HS-5 (cell line): Measurements from ENCODE around the gene POLD3.

Experiments used
- DNase-seq: peaks from one replicate; pipeline ENCODE4 v3.0.0-alpha.2; 2012; ENCODE audit warnings: low read depth

The POLD3 gene, protein sequence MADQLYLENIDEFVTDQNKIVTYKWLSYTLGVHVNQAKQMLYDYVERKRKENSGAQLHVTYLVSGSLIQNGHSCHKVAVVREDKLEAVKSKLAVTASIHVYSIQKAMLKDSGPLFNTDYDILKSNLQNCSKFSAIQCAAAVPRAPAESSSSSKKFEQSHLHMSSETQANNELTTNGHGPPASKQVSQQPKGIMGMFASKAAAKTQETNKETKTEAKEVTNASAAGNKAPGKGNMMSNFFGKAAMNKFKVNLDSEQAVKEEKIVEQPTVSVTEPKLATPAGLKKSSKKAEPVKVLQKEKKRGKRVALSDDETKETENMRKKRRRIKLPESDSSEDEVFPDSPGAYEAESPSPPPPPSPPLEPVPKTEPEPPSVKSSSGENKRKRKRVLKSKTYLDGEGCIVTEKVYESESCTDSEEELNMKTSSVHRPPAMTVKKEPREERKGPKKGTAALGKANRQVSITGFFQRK

GRCh38 chr11:74592441-74593362 is at the start of gene POLD3:
Gene POLD3 (plus strand): TSS chr11:74592582. CDS start chr11:74592659, 77 bp downstream.
- peak; percentile 53 for DNase-seq

- no peak for DNase-seq
Observed at GRCh38 chr11:74543991-74544390, 48.4 kb upstream of the POLD3 start.

- no peak for DNase-seq
Observed at GRCh38 chr11:74546752-74547151, 45.6 kb upstream of the POLD3 start.

DNA sequence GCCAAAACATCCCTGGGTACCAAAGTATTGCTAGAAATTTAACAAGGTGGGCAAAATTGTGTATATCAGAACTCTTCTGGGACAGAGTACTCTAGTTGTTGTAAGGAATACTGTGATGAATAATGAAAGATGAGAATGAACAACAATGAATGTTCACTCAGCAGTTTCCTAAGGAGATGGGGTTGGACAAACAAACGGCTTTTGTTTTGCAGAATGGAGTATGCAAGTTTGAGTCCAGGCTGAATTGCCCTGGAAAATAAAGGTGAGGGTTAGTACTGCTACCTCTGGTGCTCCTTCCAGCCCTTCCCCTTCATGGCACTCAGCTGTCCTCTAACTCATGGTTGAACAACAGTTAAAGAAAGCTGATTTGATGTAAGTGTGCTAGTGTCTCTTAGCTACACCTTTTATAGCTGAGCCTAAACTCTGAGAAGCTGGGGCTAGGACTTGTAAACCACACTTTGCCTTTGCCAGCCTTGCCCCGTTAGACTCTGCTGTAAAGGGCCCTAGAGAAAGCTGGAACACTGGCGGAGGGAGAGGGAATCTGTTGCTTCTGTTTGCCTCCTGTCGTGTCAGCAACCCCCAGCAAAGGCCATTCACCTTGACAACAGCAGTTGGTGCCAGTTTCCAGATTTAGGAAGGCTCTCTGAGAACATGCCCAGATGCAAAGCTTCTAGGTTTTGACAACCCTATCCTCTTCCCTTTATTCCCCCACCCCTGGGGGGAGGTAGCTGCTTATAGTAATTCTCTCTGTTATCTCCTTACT is 41.2 kb upstream of the POLD3 start:
- no peak for DNase-seq

GRCh38 chr11:74551754-74552145 is 40.6 kb upstream of the POLD3 start:
- DNase-seq, result no peak

DNA sequence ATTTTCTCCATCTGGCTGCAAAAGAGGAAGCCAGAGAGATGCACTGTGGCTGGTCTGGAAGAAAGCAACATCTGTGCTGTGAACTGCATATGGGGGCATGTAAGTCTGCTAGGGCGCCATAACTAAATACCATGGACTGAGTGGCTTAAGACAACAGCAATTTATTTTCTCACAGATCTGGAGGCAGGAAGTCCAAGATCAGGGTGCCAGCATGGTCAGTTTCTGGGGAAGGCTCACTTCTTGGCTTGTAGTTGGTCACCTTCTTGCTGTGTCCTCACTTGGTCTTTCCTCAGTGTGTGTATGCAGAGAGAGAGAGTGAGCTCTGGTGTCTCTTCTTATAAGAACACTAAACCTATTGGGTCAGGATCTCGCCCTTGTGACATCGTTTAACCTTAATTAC is 34.9 kb upstream of the POLD3 start:
- DNase-seq, result no peak

- DNase-seq, result no peak
Observed at GRCh38 chr11:74559110-74559933, 33.1 kb upstream of the POLD3 start.

GRCh38 chr11:74559934-74560309 is 32.5 kb upstream of the POLD3 start:
- no peak for DNase-seq

GRCh38 chr11:74566146-74566960 is 26.0 kb upstream of the POLD3 start:
- no peak for DNase-seq

GRCh38 chr11:74568028-74568427 is 24.4 kb upstream of the POLD3 start:
- no peak for DNase-seq

GRCh38 chr11:74570266-74571061 is 21.9 kb upstream of the POLD3 start:
- no peak for DNase-seq

DNA sequence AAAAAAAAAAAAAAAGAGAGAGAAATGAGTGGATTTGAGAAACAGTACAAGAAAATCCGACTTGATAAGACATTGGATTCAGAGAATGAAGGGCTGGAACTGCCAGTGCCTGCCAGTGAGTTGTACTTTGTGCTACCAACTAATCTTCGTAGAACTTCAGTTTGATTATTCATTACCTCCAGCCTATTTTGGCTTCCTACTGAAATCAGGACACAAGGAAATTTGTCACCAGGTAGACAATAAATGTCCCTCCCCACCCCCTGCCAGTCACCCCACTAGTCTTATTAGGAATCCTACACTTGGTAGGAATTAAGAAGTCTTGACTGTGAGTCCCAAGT is 21.4 kb upstream of the POLD3 start:
- no peak for DNase-seq

DNA sequence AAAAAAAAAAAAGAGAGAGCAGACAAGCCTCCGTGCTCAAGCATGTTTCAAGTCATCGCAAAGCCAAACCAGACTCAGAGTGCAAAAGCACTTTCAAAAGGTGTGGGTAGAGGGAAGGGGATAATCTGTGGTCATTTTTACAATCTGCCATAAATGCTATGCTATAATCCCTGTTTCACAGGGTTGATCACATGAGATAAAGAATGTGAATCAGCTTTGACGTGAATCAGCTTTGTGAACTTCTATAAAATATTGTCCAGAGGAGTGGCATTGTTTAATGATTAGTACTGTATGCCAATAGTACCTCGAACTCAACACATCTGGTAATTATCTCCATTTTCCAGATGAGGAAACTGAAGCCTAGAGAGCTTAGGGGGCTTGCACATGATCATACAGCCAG is 20.0 kb upstream of the POLD3 start:
- no peak for DNase-seq

GRCh38 chr11:74574563-74574962 is 17.8 kb upstream of the POLD3 start:
- no peak for DNase-seq

DNA sequence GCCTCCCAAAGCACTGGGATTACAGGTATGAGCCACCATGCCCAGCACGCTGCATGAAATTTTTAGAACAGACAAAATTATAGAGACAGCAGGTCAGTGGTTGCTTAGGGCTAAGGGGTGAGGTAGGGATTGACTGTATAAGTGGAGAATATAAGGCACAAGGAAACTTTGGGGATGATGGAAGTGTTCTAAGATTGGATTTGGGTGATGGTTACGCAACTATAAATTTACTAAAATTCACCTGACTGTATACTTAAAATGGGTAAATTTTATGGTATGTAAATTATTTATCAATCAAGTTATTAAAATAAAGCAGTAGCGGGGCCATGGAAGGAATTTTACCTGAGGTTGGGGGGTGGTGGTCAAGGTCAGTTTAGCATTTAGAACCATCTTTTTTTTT is 16.4 kb upstream of the POLD3 start:
- DNase-seq, result no peak

GRCh38 chr11:74577181-74577580 is 15.2 kb upstream of the POLD3 start:
- no peak for DNase-seq

DNA sequence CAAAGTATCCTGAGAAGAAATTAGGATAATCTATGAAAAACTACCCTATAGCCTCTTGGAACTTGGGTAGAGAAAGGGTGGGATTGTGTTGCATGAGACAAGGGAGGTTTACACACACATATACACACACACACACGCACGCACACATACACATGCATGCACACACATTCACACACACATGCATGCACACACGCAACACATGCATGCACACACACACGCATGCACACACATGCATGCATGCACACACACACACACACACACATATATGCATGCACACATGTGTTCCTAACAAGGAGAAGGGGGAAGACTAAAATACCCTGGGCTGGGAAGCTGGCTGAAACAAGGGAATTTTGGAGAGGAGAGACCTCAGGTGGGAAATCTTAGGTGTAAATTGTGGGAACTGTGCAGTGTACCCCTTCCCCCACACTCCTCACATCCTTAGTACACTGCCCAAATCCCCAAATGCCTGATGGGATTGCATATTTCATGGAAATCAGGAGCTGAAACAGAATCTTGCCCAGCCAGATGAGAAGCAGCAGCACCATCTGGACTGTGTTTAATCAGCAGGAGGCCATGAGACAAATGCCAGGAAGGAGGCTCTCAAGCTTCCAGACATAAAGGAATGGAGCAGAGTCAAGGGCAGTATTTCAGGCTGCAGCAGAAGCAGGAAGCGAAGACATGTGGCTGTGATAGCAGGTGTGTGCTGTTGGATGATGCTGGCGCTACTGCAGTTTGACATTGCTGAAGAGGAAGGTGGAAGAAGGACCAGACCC is 14.6 kb upstream of the POLD3 start:
- no peak for DNase-seq

DNA sequence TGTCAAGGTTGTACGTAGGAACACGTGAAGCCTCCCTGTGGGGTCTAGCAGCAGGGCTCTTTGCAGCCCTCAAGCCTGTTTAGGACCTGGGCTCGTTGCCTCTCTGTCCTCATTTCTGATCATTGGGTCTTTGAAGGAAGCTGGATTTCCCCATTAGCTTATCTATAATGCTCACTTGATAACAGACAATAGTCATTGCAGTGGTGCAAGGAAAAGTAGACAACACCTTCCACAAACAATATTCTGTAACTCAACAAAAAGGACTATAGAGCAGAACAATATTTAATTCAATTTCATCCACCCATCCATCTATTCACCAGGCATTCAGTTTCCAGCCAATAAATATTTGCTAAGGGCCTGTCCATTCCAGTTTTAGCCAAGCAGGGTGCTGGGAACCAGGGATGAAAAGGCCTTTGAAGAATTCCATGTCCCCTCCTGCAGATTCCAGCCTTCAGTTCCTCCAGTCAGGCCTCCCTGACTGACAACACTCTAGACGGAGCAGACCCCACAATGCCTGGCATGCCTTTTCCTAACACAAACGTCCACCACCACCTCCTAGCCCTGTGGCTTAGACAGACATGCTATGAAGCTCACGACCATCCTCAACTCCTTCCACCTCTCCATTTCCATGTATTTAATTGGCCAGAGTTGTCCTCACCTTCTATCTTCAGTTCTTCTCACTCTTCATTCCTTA is 12.7 kb upstream of the POLD3 start:
- DNase-seq, result no peak
